Cardiac muscle cell (in vitro differentiated cells and primary cell): ENCODE data around the gene ZNF514. TPM values are rescaled to one million over a fixed set of nuclear protein-coding genes. Genes with fewer than 3 reads are reported as not detected.
A peak's percentile ranks its signal among the peaks of the same experiment; 100 is the strongest.

Experiments used
- DNase-seq, 2 donors: peaks; one replicate each; pipeline versions ENCODE4 v3.0.0 to v3.0.0-alpha.2; 2010 to 2017; ENCODE audit warnings: low read depth in 1 of 2, low spot score in 1 of 2
- H3K27ac ChIP-seq: fragments of 200-600 bp; sonication (generic); 2 replicates; pipeline ENCODE4 v1.5.1; 2016
- H3K27me3 ChIP-seq: fragments of 200-600 bp; sonication (generic); 2 replicates; pipeline ENCODE4 v1.6.0; 2016; ENCODE audit warnings: control low read depth
- H3K36me3 ChIP-seq: fragments of 200-600 bp; sonication (generic); 2 replicates; pipeline ENCODE4 v1.5.1; 2016; ENCODE audit warnings: control low read depth
- H3K4me1 ChIP-seq: fragments of 200-600 bp; sonication (generic); 2 replicates; pipeline ENCODE4 v1.8.1; 2017; ENCODE audit warnings: low read depth, mild to moderate bottlenecking, mixed run types
- H3K4me3 ChIP-seq: fragments of 200-600 bp; sonication (generic); 2 replicates; pipeline ENCODE4 v1.5.1; 2016; ENCODE audit warnings: mild to moderate bottlenecking
- H3K9me3 ChIP-seq: fragments of 200-600 bp; sonication (generic); 2 replicates; pipeline ENCODE4 v1.5.1; 2017; ENCODE audit warnings: low read depth, mild to moderate bottlenecking, control low read depth
- CTCF ChIP-seq: IDR thresholded peaks from 2 replicates; pipeline ENCODE4 v1.5.1; 2012; ENCODE audit warnings: low read depth, mild to moderate bottlenecking, low read length
- polyA plus RNA-seq: library from polyadenylated mRNA; unstranded; fragments of >200 nt; fragmentation: Nextera tagmentation; extraction: Ambion mirVana; gene quantifications from 2 replicates; pipeline ENCODE4 v1.2.1, GENCODE V29; 2016
- total RNA-seq: library from RNA; depleted of rRNA; stranded (reverse); fragments of >200 nt; gene quantifications from 2 replicates; pipeline ENCODE4 v1.2.3, GENCODE V29; 2016

The ZNF514 gene
- total and polyA plus RNA-seq, 2 experiments from 2014 or later: 18.4 to 21.7 TPM

- H3K9me3 ChIP-seq: no peaks in the 10 kb centered on the region
- H3K4me3 ChIP-seq: no peak overlapping the region
- no peak for TF ChIP-seq CTCF
- no peaks in the 10 kb centered on the region for H3K27me3 ChIP-seq
- DNase-seq: no peak
- H3K36me3 ChIP-seq: no peaks in the 10 kb centered on the region
- H3K27ac ChIP-seq: no peak overlapping the region
- H3K4me1 ChIP-seq: no peaks in the 10 kb centered on the region
These were observed 14.4 kb upstream of the ZNF514 start for GRCh38 chr2:95174031-95174542.

GRCh38 chr2:95171902-95172301, 12.3 kb upstream of the ZNF514 start:
- H3K27me3 ChIP-seq: no peaks in the 10 kb centered on the region
- no peak overlapping the region for H3K4me3 ChIP-seq
- H3K27ac ChIP-seq: no peak overlapping the region
- H3K9me3 ChIP-seq: no peaks in the 10 kb centered on the region
- TF ChIP-seq CTCF: no peak
- no peaks in the 10 kb centered on the region for H3K36me3 ChIP-seq
- H3K4me1 ChIP-seq: no peaks in the 10 kb centered on the region
- no peak for DNase-seq

GRCh38 chr2:95166065-95166763, 6.6 kb upstream of the ZNF514 start:
- Histone ChIP-seq H3K27ac (peak overlapping the region; percentile 96), H3K4me3 (peak overlapping the region; percentile 75), H3K9me3 (no peaks in the 10 kb centered on the region), H3K4me1 (peaks cover 11% of the 10 kb centered on the region), H3K27me3 (no peaks in the 10 kb centered on the region), H3K36me3 (no peaks in the 10 kb centered on the region)
- DNase-seq: no peak
- no peak for TF ChIP-seq CTCF

GRCh38 chr2:95165371-95166064, 5.9 kb upstream of the ZNF514 start, which contains the start of gene ZNF2:
TSS of gene ZNF2 (plus strand) at chr2:95165809. CDS start at chr2:95176227, 10,418 bp downstream.
- Histone ChIP-seq H3K4me3 (peak within 1 kb of the TSS; percentile 75), H3K4me1 (peaks cover 11% of the 10 kb centered on the region), H3K36me3 (no peaks in the 10 kb centered on the region), H3K9me3 (no peaks in the 10 kb centered on the region), H3K27ac (peak within 1 kb of the TSS; percentile 96), H3K27me3 (no peaks in the 10 kb centered on the region)
- TF ChIP-seq CTCF: no peak
- peak; percentile 99 for DNase-seq

GRCh38 chr2:95165030-95165370, 5.4 kb upstream of the ZNF514 start:
- Histone ChIP-seq H3K4me1 (peaks cover 11% of the 10 kb centered on the region), H3K27me3 (no peaks in the 10 kb centered on the region), H3K9me3 (no peaks in the 10 kb centered on the region), H3K27ac (peak overlapping the region; percentile 96), H3K36me3 (no peaks in the 10 kb centered on the region), H3K4me3 (peak overlapping the region; percentile 75)
- TF ChIP-seq CTCF: no peak
- DNase-seq: no peak
